BJ (cell line): ENCODE measurements around the gene SBF2. TPM values are rescaled to one million over a fixed set of nuclear protein-coding genes. Genes with fewer than 3 reads are reported as not detected.

ENCODE experiments used
- CTCF ChIA-PET: fragments of 350-600 bp; formaldehyde crosslinking; extraction: SDS; loops from one replicate; lab custom pipeline; 2021; ENCODE audit warnings: antibody characterized with exemption, inconsistent platforms; lab: Yijun Ruan, JAX
- POLR2A ChIA-PET: fragments of 300-600 bp; sonication (Branson Sonifier 250); formaldehyde crosslinking; extraction: SDS; loops from one replicate; lab custom pipeline; 2021; ENCODE audit warnings: antibody characterized with exemption; lab: Charles Lee
- DNase-seq: peaks from one replicate; pipeline ENCODE4 v3.0.0-alpha.2; 2011; ENCODE audit warnings: low read depth
- H3K27me3 ChIP-seq: 2 replicates; pipeline ENCODE4 v1.6.0; 2011; ENCODE audit warnings: low read length; ENCODE audit not compliant: control insufficient read depth, insufficient read depth
- H3K36me3 ChIP-seq: 2 replicates; pipeline ENCODE4 v1.5.1; 2011; ENCODE audit warnings: low read length; ENCODE audit not compliant: control insufficient read depth, insufficient read depth
- H3K4me3 ChIP-seq: 2 replicates; pipeline ENCODE4 v1.5.1; 2011; ENCODE audit warnings: low read depth, mild to moderate bottlenecking, control low read depth, low read length
- polyA plus RNA-seq: library from polyadenylated mRNA; depleted of rRNA; stranded (reverse); fragments of >200 nt; gene quantifications from 2 replicates; pipeline ENCODE4 v1.2.3, GENCODE V29; 2011
- TF ChIP-seq, protein P1 (sequence below): IDR thresholded peaks from 2 replicates; pipeline ENCODE4 v1.5.1; 2011; ENCODE audit warnings: low read depth, mild to moderate bottlenecking, control low read depth, inconsistent platforms, low read length, moderate library complexity; ENCODE audit not compliant: insufficient read depth

The SBF2 gene
- polyA plus RNA-seq, 1 experiment, result 33.8 TPM

DNA sequence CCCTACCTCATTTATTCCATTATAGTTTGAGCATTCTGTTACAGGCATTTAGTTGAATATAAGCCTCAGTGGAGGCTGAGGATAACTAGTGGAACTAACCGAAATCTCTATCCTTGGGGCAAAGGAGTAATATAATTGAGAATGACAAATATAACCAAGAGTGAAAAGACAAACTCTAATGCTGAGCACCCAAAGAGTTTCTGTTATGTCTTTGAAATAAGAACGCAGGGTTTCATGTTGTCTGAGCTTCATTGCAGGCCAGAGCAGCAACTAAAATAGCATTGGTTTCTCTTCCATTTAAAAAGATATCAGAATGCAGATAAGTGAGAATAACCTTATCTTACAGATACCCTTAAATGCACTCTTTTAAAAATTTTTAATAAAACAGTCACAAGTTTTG, 131.8 kb downstream of the SBF2 start:
- ChIA-PET POLR2A (no interaction called here), CTCF (interaction anchor here (1.1 to 1.4 kb wide), 2 partner anchors 18 to 25 kb away, joined by 3 to 5 read pairs; no protein-coding TSS in a partner anchor)
- DNase-seq, result no peak
- no peaks in the 10 kb centered on the region for H3K27me3 ChIP-seq
- no peaks in the 10 kb centered on the region for H3K36me3 ChIP-seq
- no peak overlapping the region for H3K4me3 ChIP-seq
- TF ChIP-seq, protein P1, sequence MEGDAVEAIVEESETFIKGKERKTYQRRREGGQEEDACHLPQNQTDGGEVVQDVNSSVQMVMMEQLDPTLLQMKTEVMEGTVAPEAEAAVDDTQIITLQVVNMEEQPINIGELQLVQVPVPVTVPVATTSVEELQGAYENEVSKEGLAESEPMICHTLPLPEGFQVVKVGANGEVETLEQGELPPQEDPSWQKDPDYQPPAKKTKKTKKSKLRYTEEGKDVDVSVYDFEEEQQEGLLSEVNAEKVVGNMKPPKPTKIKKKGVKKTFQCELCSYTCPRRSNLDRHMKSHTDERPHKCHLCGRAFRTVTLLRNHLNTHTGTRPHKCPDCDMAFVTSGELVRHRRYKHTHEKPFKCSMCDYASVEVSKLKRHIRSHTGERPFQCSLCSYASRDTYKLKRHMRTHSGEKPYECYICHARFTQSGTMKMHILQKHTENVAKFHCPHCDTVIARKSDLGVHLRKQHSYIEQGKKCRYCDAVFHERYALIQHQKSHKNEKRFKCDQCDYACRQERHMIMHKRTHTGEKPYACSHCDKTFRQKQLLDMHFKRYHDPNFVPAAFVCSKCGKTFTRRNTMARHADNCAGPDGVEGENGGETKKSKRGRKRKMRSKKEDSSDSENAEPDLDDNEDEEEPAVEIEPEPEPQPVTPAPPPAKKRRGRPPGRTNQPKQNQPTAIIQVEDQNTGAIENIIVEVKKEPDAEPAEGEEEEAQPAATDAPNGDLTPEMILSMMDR, result no peak

DNA sequence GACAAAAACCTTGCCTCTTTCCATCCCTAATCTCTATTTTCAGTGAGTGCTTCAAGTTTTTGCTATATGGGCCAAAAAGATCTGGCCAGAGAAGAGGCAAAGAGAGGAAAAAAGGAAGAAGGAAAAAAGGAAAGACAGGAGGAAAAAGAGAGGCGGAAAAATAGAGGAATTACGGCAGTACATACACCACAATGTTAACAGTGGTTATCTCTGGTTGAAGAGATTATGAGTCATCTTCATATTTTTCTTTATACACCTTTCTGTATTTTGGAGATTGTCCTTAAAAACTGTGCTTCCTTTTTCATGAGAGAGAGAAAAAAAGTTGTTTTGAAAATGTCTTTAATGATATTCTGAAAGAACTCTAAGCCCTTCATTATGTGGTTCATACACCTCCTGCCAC, 133.7 kb downstream of the SBF2 start:
- TF ChIP-seq, protein P1, result no peak
- DNase-seq, result no peak

DNA sequence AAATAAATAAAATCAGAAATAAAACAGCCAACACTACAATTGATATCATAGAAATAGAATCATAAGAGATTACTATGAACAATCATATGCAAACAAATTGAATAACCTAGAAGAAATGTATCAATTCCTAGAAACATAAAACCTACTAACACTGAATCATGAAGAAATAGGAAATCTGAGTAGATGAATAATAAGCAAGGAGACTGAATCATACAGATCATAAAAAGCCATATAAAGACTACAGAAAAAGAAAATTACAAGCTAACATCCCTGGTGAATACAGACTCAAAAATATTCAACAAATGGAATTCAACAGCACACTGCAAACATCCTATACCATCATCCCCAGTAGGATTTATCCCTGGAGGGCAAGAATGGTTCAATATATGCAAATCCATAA, 135.6 kb downstream of the SBF2 start:
- Histone ChIP-seq H3K27me3 (no peaks in the 10 kb centered on the region), H3K36me3 (0 out of 2 replicates have a peak, but pooled peaks cover 1% of the 10 kb centered on the region), H3K4me3 (no peak overlapping the region)
- DNase-seq, result no peak
- ChIA-PET CTCF (no interaction called here), POLR2A (no interaction called here)
- TF ChIP-seq, protein P1, result no peak

More for the DNA sequence above, 133.7 kb downstream of the SBF2 start:
- Histone ChIP-seq H3K36me3 (0 out of 2 replicates have a peak, but pooled peaks cover 1% of the 10 kb centered on the region), H3K27me3 (no peaks in the 10 kb centered on the region), H3K4me3 (no peak overlapping the region)
- CTCF ChIA-PET, result no interaction called here
- POLR2A ChIA-PET, result no interaction called here

DNA sequence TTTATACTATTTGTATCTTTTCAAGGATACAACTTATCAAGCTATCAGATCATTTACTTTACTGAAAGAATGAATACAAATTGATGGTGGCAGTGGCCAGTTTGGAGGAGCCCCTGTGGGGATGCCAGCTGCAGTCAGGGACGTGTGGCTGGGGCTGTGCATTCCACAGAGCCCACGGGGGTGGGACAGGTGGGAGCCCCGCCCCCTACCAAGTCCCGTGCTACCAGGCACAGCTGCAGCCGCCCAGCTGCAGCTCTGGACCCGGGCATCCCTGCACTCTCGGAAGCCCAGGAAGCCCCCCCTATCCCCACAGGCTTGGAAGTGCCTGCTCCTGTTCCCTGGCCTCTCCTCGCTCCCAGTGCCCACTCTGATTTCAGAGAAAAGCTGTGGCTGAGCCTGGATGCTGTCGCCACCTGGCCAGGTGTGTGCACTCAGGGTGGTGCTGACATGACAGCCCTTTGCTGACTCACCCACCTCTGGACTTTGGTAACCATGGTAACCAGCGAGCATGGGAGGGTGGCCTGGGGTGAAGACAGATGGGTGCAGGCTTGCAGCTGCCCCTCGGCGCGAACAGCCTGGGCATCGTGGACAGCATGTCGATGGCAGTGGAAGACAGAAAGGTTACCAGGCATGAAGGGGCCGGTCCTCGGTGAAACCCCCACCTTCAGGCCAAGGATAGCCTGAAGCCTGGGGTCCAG, 138.1 kb downstream of the SBF2 start:
- Histone ChIP-seq H3K27me3 (no peaks in the 10 kb centered on the region), H3K36me3 (0 out of 2 replicates have a peak, but pooled peaks cover 1% of the 10 kb centered on the region), H3K4me3 (no peak overlapping the region)
- TF ChIP-seq, protein P1, result no peak
- CTCF ChIA-PET, result no interaction called here
- POLR2A ChIA-PET, result no interaction called here
- DNase-seq, result no peak

DNA sequence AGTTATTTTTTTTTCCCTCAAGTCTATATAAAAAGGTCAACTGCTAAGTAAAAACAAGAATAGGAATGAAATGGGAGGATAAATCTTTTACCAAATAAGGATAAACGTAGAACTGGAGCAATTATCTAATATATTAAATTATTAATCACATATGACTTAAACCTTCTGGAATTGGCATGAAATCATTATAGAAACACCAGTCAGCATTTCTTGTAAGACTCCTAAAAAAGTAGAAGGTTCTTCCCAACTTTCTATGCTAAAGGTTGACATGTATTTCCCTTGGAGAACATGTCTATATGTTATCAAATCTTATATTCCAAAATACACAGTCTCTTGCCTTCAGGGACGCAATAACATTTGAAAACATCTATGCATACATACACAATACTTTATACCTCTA, 143.2 kb downstream of the SBF2 start:
- Histone ChIP-seq H3K4me3 (no peak overlapping the region), H3K27me3 (no peaks in the 10 kb centered on the region), H3K36me3 (no peaks in the 10 kb centered on the region)
- ChIA-PET CTCF (no interaction called here), POLR2A (no interaction called here)
- no peak for DNase-seq
- TF ChIP-seq, protein P1, result no peak
